ENCODE measurements around the gene GALK1. TPM values are rescaled to one million over a fixed set of nuclear protein-coding genes. Genes with fewer than 3 reads are reported as not detected.
A peak's percentile ranks its signal among the peaks of the same experiment; 100 is the strongest.

The GALK1 gene
- total and polyA plus RNA-seq, 9 of the 15 experiments (the other 6 are each of a cell fraction or from before 2014, with no cell fraction given): 0.45 to 51.6 (median 17.4) TPM

- Histone ChIP-seq H3K79me2 (ENCODE audit: control insufficient read depth, insufficient read depth, low read length) (no peaks in the 10 kb centered on the region), H3K9ac (ENCODE audit: insufficient read depth in 1 of 2, low read depth in 2 of 2, low read length in 2 of 2) (peak overlapping the region in 1 of 2 experiments; percentile 74; a peak in 2 of 4 replicates), H3K9me3 (replicated peaks; ENCODE audit: control insufficient read depth, insufficient read depth, low read depth, low read length) (no peaks in the 10 kb centered on the region), H4K20me1 (replicated peaks; ENCODE audit: control insufficient read depth, insufficient read depth, low read length) (no peaks in the 10 kb centered on the region), H3K27me3 (ENCODE audit: control insufficient read depth in 2 of 2, insufficient read depth in 2 of 2, low read length in 2 of 2) (no peaks in the 10 kb centered on the region), H3K4me1 (replicated peaks in 1 of 2; ENCODE audit: control insufficient read depth in 2 of 2, insufficient read depth in 2 of 2, low read length in 2 of 2) (peaks cover 10 to 24% of the 10 kb centered on the region in 2 experiments), H2AFZ (ENCODE audit: low read depth, low read length) (no peak overlapping the region), H3K36me3 (ENCODE audit: control insufficient read depth, insufficient read depth, low read length) (peaks cover 36% of the 10 kb centered on the region; the same call in 2 of the 3 replicates), H3K4me3 (no peak overlapping the region), H3K4me2 (ENCODE audit: insufficient read depth, low read length) (no peak overlapping the region), H3K27ac (ENCODE audit: extremely low read depth, low read depth, low read length) (no peak overlapping the region; the same call in 2 of the 3 replicates), H3K9me1 (ENCODE audit: control insufficient read depth, insufficient read depth, low read length) (no peaks in the 10 kb centered on the region)
- intact Hi-C loops (cut with micrococcal nuclease) (no loop called here), in situ Hi-C loops (cut with MboI) (no loop called here)
- DNase-seq (ENCODE audit: extremely low read depth in 1 of 4, low spot score in 3 of 4) (peak in 2 of 4 experiments; percentile 20 to 67), ATAC-seq (peak; percentile 58), FAIRE-seq (peak; percentile 75)
- BruUV-seq (replicated peaks): no TSS peak
- ChIA-PET POLR2A (interaction anchor here (1.1 to 4.1 kb wide), 7 partner anchors 10 to 33 kb away, joined by 4 to 37 read pairs (median 8); partner anchors contain the start of gene UNK), CTCF (ENCODE audit: low intra/inter-chr PET ratio) (no interaction called here)
- 45% methylated on average over 13 of the region's 18 CpGs for WGBS (ENCODE audit: insufficient coverage, low coverage, missing lambda C conversion rate)
- TF ChIP-seq ZNF766 (CRISPR knock-in tag; conservative IDR thresholded peaks at IDR 0.05) (peak; percentile 58; the same call in 1 of the 2 replicates), ELF4 (CRISPR knock-in tag; IDR thresholded peaks at IDR 0.05) (peak; percentile 78; the same call in 1 of the 2 replicates), ZNF354B (CRISPR knock-in tag; IDR thresholded peaks at IDR 0.05) (0 out of 2 replicates have a peak, but pooled peaks have one; percentile 12), MAZ (CRISPR knock-in tag; conservative IDR thresholded peaks at IDR 0.05 in 1 of 2, IDR thresholded peaks at IDR 0.05 in 1 of 2) (peak in 1 of 2 experiments; percentile 33; a peak in 1 of 4 replicates), ZNF79 (CRISPR knock-in tag; IDR thresholded peaks at IDR 0.05; ENCODE audit: low read depth) (peak; percentile 19; the same call in 1 of the 2 replicates), DIDO1 (tag; IDR thresholded peaks at IDR 0.05; ENCODE audit: low read depth) (no peak), TAF9B (IDR thresholded peaks at IDR 0.05; ENCODE audit: partially characterized antibody) (no peak), ZNF583 (CRISPR knock-in tag; IDR thresholded peaks at IDR 0.05) (0 out of 2 replicates have a peak, but pooled peaks have one; percentile 21), ZFX (CRISPR knock-in tag; IDR thresholded peaks at IDR 0.05) (peak; percentile 70), MEF2D (tag; conservative IDR thresholded peaks at IDR 0.05; ENCODE audit: low read depth) (0 out of 2 replicates have a peak, but pooled peaks have one; percentile 35), ILK (tag; IDR thresholded peaks at IDR 0.05; ENCODE audit: borderline replicate concordance, low read depth) (no peak), TEAD1 (CRISPR knock-in tag; IDR thresholded peaks at IDR 0.05) (peak in 1 of 2 experiments; percentile 51; a peak in 1 of 4 replicates), RAD21 (CRISPR knock-in tag; conservative IDR thresholded peaks at IDR 0.05 in 1 of 2, IDR thresholded peaks at IDR 0.05 in 1 of 2) (peak in 1 of 2 experiments; percentile 11; a peak in 1 of 4 replicates), TFAP4 (CRISPR knock-in tag; IDR thresholded peaks at IDR 0.05; ENCODE audit: borderline replicate concordance) (peak; percentile 71; the same call in 1 of the 2 replicates)
- TF ChIP-seq, protein P1, sequence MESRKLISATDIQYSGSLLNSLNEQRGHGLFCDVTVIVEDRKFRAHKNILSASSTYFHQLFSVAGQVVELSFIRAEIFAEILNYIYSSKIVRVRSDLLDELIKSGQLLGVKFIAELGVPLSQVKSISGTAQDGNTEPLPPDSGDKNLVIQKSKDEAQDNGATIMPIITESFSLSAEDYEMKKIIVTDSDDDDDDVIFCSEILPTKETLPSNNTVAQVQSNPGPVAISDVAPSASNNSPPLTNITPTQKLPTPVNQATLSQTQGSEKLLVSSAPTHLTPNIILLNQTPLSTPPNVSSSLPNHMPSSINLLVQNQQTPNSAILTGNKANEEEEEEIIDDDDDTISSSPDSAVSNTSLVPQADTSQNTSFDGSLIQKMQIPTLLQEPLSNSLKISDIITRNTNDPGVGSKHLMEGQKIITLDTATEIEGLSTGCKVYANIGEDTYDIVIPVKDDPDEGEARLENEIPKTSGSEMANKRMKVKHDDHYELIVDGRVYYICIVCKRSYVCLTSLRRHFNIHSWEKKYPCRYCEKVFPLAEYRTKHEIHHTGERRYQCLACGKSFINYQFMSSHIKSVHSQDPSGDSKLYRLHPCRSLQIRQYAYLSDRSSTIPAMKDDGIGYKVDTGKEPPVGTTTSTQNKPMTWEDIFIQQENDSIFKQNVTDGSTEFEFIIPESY (CRISPR knock-in tag; IDR thresholded peaks at IDR 0.05): peak; percentile 92
- TF ChIP-seq, protein P2, sequence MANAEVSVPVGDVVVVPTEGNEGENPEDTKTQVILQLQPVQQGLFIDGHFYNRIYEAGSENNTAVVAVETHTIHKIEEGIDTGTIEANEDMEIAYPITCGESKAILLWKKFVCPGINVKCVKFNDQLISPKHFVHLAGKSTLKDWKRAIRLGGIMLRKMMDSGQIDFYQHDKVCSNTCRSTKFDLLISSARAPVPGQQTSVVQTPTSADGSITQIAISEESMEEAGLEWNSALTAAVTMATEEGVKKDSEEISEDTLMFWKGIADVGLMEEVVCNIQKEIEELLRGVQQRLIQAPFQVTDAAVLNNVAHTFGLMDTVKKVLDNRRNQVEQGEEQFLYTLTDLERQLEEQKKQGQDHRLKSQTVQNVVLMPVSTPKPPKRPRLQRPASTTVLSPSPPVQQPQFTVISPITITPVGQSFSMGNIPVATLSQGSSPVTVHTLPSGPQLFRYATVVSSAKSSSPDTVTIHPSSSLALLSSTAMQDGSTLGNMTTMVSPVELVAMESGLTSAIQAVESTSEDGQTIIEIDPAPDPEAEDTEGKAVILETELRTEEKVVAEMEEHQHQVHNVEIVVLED (CRISPR knock-in tag; IDR thresholded peaks at IDR 0.05): 0 out of 2 replicates have a peak, but pooled peaks have one; percentile 27
Observed at GRCh38 chr17:75808905-75809621, 44.1 kb upstream of the GALK1 start.

All from K562 (cell line).